HTERT RPE-1 (cell line): ENCODE data around the gene MIOX.

ENCODE experiments used
- in situ Hi-C: fragments of 300-500 bp; cut with MboI; formaldehyde crosslinking; loops from 4 replicates; pipeline ENCODE4 v1.14.3; 2020; ENCODE audit warnings: low sequenced_read_pairs

MIOX gene

DNA sequence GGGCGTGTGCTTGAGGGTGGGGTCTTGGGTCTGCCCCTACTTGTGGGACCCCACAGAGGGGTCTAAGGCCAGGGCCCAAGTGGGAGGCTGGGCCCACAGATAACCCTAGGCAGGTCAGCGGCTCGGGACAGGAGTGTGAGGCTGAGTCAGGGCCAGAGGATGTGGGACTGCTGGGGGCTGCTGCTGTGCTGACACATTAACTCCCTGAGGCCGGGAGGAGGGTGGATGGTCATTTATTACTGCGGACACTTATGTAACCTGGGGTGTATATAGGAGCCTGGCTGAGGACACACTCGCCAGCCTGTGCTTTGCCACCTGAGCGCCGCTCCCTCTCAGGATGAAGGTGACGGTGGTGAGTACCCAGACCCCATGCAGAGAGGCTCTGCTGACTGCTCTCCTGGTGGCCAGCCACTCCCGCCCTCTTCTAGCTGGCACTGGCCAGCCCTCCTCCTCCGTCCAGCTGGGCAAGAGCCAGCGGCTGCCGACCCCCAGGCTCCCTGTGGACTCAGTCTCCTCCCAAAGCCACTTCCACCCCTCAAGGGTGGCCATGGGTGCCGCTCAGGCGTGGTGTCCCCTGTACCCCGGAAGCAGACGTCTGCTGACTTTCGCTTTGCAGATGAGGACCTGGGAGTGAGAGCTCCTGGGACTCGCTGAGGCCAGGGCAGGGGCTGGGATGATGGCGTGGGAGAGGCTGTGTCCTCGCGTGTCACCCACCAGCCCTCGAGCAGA is at the start of gene MIOX:
TSS of gene MIOX (plus strand) at position 299 of the 729 bp plus-strand sequence. CDS start at position 338, 39 bp downstream.
- in situ Hi-C loops: no loop called here

DNA sequence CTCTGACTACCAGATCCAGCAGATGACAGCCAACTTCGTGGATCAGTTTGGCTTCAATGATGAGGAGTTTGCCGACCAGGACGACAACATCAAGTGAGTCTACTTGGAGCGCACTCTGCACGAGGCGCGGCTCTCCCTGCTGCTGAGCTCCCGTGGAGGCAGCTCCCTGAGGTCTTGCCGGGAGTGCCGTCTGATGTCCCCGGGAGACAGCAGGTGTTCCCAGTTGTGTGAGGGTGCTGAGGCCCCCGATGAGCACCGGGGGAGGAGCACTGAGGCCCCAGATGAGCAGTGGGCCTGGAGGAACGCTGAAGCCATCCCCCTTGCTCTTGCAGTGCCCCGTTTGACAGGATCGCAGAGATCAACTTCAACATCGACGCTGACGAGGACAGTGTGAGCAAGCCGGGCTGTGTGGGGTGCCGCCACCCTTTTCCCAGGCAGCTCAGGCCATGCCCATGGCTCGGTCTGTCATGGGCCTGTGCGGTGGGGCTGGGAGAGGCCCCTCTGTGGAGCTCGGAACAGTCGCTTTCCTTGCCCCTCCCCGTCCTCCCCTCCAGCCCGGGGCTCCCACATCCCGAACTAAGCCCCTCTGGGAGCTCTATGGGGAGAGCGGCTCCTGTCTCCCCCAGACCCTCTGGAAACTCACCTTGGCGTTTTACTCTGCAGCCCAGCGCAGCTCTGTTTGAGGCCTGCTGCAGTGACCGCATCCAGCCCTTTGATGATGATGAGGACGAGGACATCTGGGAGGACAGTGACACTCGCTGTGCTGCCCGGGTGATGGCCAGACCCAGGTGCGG is 49.0 kb upstream of the MIOX start:
- in situ Hi-C loops: no loop called here

- in situ Hi-C loops: no loop called here
Observed at GRCh38 chr22:50438305-50439275, 48.1 kb upstream of the MIOX start.

GRCh38 chr22:50439314-50439870 is 47.3 kb upstream of the MIOX start:
- in situ Hi-C loops: no loop called here

GRCh38 chr22:50439871-50440331 is 46.8 kb upstream of the MIOX start:
- in situ Hi-C loops: no loop called here

DNA sequence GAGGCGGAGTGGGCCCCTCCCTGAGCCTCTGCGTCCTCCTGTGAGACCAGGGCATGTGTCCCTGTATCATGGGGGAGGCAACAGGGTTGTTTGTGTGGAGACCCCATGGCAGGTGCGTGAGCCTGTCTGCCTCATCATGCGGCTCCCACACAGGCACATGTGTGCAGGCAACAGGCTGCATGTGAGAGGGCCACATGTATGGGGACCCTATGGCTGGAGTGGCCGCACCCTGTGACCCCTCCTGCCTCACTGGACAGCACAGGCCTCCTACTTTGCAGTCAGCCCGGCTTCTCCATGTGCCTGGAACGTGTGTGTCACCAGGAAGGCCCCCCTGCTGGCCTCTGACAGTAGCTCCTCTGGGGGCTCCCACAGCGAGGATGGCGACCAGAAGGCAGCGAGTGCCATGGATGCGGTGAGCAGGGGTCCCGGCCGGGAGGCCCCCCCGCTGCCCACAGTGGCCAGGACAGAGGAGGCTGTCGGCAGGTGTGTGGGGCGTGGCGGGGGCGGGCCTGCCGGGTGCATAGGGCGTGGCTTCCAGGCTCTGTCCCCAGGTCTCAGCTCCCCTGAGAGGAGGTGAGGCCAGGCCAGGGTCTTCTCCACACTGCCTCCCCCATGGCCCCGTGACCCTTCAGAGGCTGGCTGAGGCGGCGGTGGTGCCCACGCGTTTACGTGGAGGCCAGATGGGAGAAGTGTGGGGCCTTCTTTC is 46.0 kb upstream of the MIOX start:
- in situ Hi-C loops: no loop called here

DNA sequence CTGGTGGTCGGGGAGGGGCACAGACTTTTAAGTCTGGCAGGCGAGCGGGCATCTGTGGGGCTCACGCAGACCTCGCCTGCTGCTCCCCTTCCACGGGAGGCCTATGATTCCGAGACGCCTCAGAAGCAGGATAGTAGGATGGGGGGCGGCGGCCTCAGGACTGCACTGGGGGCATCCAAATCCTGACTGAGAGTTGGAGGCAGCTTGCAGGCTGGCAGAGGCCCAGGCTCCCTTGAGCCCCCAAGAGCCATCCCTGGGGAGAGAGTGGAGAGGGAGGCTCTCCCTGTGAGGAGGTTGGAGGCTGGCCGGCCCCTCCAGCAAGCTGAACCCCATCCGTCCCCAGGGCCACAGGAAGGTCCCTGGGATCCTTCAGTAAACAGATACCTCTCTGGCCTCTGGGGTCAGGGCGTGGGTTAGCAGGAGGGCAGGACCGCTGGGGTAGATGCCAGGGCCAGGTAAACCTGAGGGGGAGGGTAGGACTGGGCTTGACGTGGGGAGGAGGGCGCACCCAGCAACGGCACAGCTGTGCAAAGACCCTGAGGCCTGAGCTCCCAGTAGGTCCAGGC is 45.1 kb upstream of the MIOX start:
- in situ Hi-C loops: no loop called here

- in situ Hi-C loops: no loop called here
Observed at GRCh38 chr22:50443197-50443596, 43.5 kb upstream of the MIOX start.

DNA sequence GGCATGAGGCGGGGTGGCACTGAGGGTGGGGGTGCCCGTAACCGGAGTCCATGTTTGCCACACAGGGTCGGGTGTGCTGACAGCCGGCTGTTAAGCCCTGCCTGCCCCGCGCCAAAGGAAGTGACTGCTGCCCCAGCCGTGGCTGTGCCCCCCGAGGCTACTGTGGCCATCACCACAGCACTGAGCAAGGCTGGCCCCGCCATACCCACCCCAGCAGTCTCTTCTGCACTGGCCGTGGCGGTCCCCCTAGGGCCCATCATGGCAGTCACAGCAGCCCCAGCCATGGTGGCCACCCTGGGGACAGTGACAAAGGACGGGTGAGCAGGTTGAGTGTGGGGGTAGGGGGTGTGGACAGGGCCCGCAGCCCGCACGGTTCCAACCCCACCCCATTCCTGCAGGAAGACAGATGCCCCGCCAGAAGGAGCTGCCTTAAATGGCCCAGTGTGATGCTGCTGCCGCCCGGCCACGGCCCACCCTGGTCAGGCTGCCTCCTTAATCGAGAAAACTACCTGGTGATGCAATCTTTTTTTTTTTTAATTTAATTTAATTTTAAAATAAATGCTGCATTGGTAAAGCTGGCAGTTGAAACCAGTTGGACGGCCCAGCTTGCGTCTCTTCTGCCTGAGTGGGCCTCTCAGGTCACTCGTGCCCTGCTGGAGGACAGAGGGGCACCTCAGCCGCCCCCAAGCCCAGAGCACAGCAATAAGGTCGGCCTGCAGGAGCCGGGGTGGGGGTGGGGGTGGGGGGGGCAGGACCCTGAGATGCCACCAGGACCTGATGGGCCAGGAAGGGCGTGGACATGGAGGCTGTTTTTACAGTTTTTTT is 42.6 kb upstream of the MIOX start:
- in situ Hi-C loops: no loop called here

DNA sequence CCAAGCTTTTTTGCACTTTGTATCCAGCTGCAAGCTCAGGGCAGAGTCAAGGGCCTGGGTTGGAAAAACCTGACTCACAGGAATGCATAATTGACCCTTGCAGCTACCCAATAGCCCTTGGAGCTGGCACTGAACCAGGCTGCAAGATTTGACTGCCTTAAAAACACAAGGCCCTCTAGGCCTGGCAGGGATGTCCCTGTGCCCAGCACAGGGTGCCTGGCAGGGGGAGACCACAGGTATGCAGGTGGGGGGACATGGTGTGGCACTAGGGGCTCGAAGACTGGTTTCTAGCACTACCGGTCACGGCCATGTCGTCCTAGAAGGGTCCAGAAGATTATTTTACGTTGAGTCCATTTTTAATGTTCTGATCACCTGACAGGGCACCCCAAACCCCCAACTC is 42.0 kb upstream of the MIOX start:
- in situ Hi-C loops: no loop called here

DNA sequence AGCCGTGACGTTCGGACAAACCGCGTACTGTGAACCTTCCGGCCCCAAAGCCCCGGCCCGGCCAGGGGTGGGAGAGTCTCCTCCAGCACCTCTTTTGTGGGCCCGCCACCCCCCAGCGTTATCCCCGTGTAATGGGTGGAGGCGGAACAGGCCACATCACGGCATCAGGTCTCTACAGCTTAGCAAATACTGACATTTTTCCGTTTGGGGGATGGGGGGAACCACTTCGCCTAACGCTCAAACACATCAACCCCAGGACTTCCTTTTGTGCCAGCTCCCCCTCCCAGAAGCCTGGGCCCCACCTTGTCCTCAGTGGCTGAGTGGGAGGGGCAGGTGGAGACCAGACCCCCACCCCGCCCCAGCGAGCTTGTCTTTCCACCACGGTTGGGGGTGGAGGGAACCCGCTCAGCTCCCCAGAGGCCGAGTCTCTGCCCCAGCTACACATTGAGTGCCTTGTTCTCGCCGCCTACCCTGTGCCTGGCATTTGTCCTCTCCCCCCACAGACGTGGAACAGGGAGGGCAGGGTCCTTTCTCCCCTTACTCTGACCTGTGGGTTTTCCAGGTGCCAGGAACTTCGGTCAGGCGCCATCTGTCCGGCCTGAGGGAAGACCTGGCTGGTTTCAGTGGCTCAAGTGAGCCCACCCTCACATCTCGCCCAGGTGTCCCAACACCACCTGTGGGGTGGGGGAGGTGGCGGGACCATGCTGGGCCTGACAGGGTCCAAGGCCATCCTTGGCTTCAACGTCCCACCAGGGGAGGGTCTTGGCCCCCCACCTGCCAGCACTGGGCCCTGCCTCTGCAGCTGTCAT is 41.4 kb upstream of the MIOX start:
- in situ Hi-C loops: no loop called here

DNA sequence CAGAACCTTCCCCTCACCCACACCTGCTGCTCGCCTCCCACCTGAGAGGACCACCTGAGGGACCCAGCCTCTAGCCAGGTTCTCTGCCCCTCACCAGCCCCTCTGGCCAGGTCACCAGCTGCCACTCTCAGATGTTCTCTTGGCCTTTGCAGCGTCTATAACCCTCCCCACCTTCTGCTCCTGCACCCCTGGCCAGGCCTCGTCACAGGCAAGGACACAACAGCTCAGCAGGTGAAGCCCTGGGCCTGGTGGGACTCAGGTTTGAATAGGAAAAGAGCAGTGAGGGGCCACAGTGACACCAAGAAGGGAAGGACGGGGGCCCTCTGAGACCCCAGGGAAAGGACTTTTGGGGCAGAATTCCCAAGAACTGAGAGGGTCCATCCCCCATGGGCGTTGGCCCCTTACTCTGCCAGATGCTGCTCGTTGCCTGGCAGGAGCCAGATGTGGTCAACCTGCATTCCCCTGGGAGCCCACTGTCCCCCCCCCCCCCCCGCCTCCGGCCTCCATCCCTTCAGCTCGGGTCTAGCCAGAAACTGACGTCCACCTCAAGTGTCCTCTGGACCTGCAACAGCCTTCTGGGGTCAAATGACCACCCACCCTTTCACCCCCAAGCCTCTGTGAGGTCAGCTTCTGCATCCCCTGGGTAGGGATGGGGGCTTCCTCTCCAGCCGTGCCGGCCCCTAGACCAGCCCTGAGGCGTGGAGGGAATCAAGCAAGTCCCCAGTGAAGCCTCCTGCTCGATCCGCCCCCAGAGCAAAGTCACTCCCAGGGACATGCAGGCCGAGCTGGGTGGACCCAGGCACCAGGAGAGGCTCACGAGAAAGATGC is 40.6 kb upstream of the MIOX start:
- in situ Hi-C loops: no loop called here

- in situ Hi-C loops: no loop called here
Observed at GRCh38 chr22:50446708-50447575, 39.7 kb upstream of the MIOX start.

DNA sequence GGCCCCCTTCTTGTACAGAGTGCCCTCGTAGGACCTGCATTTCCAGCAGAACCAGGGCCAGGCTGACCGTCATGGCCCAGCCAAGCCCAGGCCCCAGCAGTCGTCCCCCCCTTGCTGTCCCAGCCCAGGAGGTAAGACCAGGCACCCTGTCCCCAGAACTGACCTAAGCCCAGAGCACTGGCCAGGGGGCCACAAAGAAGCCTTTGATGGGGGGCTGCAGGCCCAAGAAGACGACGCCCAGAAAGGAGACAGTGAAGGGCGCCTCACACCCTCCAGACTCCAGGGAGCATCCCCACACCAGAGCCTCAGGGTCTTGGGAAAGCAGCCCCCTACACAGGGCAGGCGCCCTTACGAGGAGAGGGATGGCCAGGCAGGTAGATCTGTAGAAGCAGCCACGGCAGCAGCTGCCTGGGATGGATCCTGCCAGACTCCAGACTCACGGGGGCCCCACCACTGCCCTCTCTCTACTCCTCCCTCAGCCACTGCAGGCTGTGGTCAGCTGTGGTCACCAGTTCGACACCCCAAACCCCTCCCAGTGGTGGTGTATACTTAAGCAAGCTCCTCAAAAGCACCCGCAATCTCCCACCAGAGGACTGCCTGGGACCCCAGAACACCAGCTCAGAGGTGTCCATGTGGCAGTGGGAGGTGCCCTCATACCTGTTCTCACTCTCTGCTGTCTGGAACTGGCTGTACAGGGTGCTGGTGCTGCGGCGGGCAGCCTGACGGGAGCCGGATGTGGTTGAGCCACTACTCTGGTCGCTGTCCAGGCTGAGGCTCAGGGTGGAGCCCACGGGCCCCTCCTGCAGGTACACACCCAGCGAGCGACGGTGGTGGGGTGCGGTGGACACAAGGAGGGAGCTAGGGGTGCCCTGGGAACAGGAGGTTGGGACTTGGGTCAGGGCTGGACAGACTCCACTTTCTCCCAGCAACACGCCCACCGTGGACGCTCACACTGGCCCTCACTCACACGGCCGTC is 38.8 kb upstream of the MIOX start:
- in situ Hi-C loops: no loop called here

- in situ Hi-C loops: no loop called here
Observed at GRCh38 chr22:50452649-50453048, 34.0 kb upstream of the MIOX start.
